ENCODE measurements around the gene ZNF544. TPM values are rescaled to one million over a fixed set of nuclear protein-coding genes. Genes with fewer than 3 reads are reported as not detected.

ZNF544 gene
- total and polyA plus RNA-seq, 12 donors: 19.2 to 35.0 (median 23.0) TPM

GRCh38 chr19:58227964-58228584, 640 bp upstream of the ZNF544 start:
- H3K36me3 ChIP-seq: peaks cover 0 to 36% (median 35%) of the 10 kb centered on the region in 9 donors

GRCh38 chr19:58229255-58229639, 533 bp downstream of the ZNF544 start:
- peaks cover 0 to 80% (median 25%) of the 10 kb centered on the region in 11 donors for H3K9me3 ChIP-seq
- TF ChIP-seq CTCF (IDR thresholded peaks at IDR 0.05): peak in 4 of 9 donors; percentile 15 to 33 (median 21)
- H3K27ac ChIP-seq: peak overlapping the region in 9 of 10 donors; percentile 81 to 95 (median 89)
- H3K4me1 ChIP-seq: peaks cover 5 to 23% (median 17%) of the 10 kb centered on the region in 9 donors
- intact Hi-C loops (cut with DNase I): loop anchor here in 2 of 10 donors (2.0 to 5.0 kb wide), 3 partner anchors 46 to 76 kb away; partner anchors contain the start of genes ERVK3-1 (in 1 of the 2), ZNF274 (in 1 of the 2) and ZNF8 (in 1 of the 2)
- peaks cover 0 to 48% (median 46%) of the 10 kb centered on the region in 9 donors for H3K36me3 ChIP-seq
- ATAC-seq (peak; percentile 17 to 75 (median 46)), DNase-seq (peak in 1 of 2 donors; percentile 13)
- no peaks in the 10 kb centered on the region for H3K27me3 ChIP-seq
- WGBS, 2 donors: 6 to 16% methylated on average over 13 of the region's 13 CpGs
- peak overlapping the region; percentile 60 to 94 (median 82) for H3K4me3 ChIP-seq

More at GRCh38 chr19:58227964-58228584, 640 bp upstream of the ZNF544 start:
- WGBS, 2 donors: 5 to 6% methylated on average over 23 of the region's 23 CpGs
- DNase-seq (no peak), ATAC-seq (peak in 6 of 8 donors; percentile 10 to 76 (median 60))
- Histone ChIP-seq H3K9me3 (peaks cover 0 to 80% (median 18%) of the 10 kb centered on the region in 11 donors), H3K27ac (peak overlapping the region; percentile 42 to 95 (median 88)), H3K4me3 (peak overlapping the region; percentile 60 to 94 (median 82)), H3K4me1 (peaks cover 5 to 23% (median 17%) of the 10 kb centered on the region in 9 donors), H3K27me3 (no peaks in the 10 kb centered on the region)
- TF ChIP-seq CTCF (IDR thresholded peaks at IDR 0.05): no peak
- intact Hi-C loops (cut with DNase I): loop anchor here in 2 of 10 donors (2.0 to 5.0 kb wide), 3 partner anchors 45 to 77 kb away; partner anchors contain the start of genes ERVK3-1 (in 1 of the 2), ZNF274 (in 1 of the 2) and ZNF8 (in 1 of the 2)

- H3K27ac ChIP-seq: no peak overlapping the region
- no peaks in the 10 kb centered on the region for H3K4me1 ChIP-seq
- WGBS, 2 donors: 99% methylated on average over 10 of the region's 10 CpGs
- intact Hi-C loops (cut with DNase I): loop anchor here in 2 of 10 donors (10.0 kb wide), 2 partner anchors 67 to 1513 kb away; partner anchors contain the start of gene ERVK3-1 (in 1 of the 2)
- peaks cover 7 to 100% (median 81%) of the 10 kb centered on the region in 9 donors for H3K36me3 ChIP-seq
- H3K9me3 ChIP-seq: peaks cover 0 to 99% (median 80%) of the 10 kb centered on the region in 11 donors
- no peak overlapping the region for H3K4me3 ChIP-seq
- ATAC-seq (no peak), DNase-seq (no peak)
- TF ChIP-seq CTCF (IDR thresholded peaks at IDR 0.05): no peak
- H3K27me3 ChIP-seq: no peaks in the 10 kb centered on the region
Measured at GRCh38 chr19:58237324-58237723, 8.6 kb downstream of the ZNF544 start.

GRCh38 chr19:58243351-58243750, 14.6 kb downstream of the ZNF544 start:
- no peak for TF ChIP-seq CTCF (IDR thresholded peaks at IDR 0.05)
- intact Hi-C loops (cut with DNase I): no loop called here
- H3K9me3 ChIP-seq: peaks cover 0 to 100% (median 98%) of the 10 kb centered on the region in 11 donors
- ATAC-seq: no peak
- H3K36me3 ChIP-seq: peaks cover 18 to 100% (median 87%) of the 10 kb centered on the region in 9 donors
- H3K4me1 ChIP-seq: no peaks in the 10 kb centered on the region
- H3K4me3 ChIP-seq: no peak overlapping the region
- WGBS, 2 donors: 96% methylated on average over 6 of the region's 6 CpGs
- no peak overlapping the region for H3K27ac ChIP-seq
- no peak for DNase-seq
- no peaks in the 10 kb centered on the region for H3K27me3 ChIP-seq

Measured in heart right ventricle (tissue), 16 donors.